ENCODE data around the gene NOTCH2.

- TF ChIP-seq, protein P1, sequence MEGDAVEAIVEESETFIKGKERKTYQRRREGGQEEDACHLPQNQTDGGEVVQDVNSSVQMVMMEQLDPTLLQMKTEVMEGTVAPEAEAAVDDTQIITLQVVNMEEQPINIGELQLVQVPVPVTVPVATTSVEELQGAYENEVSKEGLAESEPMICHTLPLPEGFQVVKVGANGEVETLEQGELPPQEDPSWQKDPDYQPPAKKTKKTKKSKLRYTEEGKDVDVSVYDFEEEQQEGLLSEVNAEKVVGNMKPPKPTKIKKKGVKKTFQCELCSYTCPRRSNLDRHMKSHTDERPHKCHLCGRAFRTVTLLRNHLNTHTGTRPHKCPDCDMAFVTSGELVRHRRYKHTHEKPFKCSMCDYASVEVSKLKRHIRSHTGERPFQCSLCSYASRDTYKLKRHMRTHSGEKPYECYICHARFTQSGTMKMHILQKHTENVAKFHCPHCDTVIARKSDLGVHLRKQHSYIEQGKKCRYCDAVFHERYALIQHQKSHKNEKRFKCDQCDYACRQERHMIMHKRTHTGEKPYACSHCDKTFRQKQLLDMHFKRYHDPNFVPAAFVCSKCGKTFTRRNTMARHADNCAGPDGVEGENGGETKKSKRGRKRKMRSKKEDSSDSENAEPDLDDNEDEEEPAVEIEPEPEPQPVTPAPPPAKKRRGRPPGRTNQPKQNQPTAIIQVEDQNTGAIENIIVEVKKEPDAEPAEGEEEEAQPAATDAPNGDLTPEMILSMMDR (IDR thresholded peaks at IDR 0.05) = no peak
- no peak for TF ChIP-seq EZH2 (IDR thresholded peaks at IDR 0.05; ENCODE audit: borderline replicate concordance, insufficient read depth, low read depth, low read length, poor library complexity, severe bottlenecking)
Observed at GRCh38 chr1:119862276-119862675, 207.2 kb downstream of the NOTCH2 start.
